Activated CD4-positive, alpha-beta memory T cell treated with anti-CD3 and anti-CD28 coated beads for 36 hours (primary cell): ENCODE data around the gene PSMB2. TPM values are rescaled to one million over a fixed set of nuclear protein-coding genes. Genes with fewer than 3 reads are reported as not detected.

ENCODE experiments used
- CTCF ChIA-PET: fragments of 350-600 bp; sonication (Branson Sonifier 250); formaldehyde crosslinking; loops from one replicate; lab custom pipeline; 2021; ENCODE audit warnings: antibody characterized with exemption, inconsistent platforms; lab: Charles Lee
- POLR2A ChIA-PET: fragments of 350-600 bp; sonication (Branson Sonifier 250); formaldehyde crosslinking; loops from one replicate; lab custom pipeline; 2021; ENCODE audit warnings: antibody characterized with exemption; lab: Charles Lee
- DNase-seq: peaks from one replicate; pipeline ENCODE4 v3.0.0-alpha.2; 2020
- H3K27ac Mint-ChIP-seq: one replicate; pipeline ENCODE4 v1.8.0; 2021; ENCODE audit warnings: mixed read lengths
- H3K27me3 Mint-ChIP-seq: one replicate; pipeline ENCODE4 v1.8.0; 2021; ENCODE audit warnings: mixed read lengths
- H3K36me3 Mint-ChIP-seq: one replicate; pipeline ENCODE4 v1.8.0; 2021; ENCODE audit warnings: mixed read lengths
- H3K4me1 Mint-ChIP-seq: one replicate; pipeline ENCODE4 v1.8.0; 2021; ENCODE audit warnings: low read depth, mixed read lengths
- H3K4me3 Mint-ChIP-seq: one replicate; pipeline ENCODE4 v1.8.0; 2021; ENCODE audit warnings: mild to moderate bottlenecking, mixed read lengths
- H3K9me3 Mint-ChIP-seq: one replicate; pipeline ENCODE4 v1.8.0; 2021; ENCODE audit warnings: mixed read lengths
- intact Hi-C: fragments of 100-400 bp; cut with micrococcal nuclease; formaldehyde crosslinking; loops from one replicate; pipeline ENCODE4 v1.15.1; 2023
- total RNA-seq, 2 experiments: library from RNA; stranded (reverse); gene quantifications; one replicate each; pipeline ENCODE4 v1.2.3, GENCODE V29; 2021

The PSMB2 gene
- total RNA-seq, 2 experiments from 2014 or later, result 88.1 to 91.5 TPM

GRCh38 chr1:35640380-35641232, 720 bp downstream of the PSMB2 start:
- POLR2A ChIA-PET, result no interaction called here

GRCh38 chr1:35637401-35637809, 3.9 kb downstream of the PSMB2 start:
- no peak for DNase-seq
- H3K4me3 Mint-ChIP-seq, result peak overlapping the region; percentile 73
- ChIA-PET CTCF (interaction anchor here (0.8 to 1.7 kb wide), 4 partner anchors 65 to 89 kb away, joined by 3 to 9 read pairs (median 5); partner anchors contain the start of gene TFAP2E), POLR2A (interaction anchor here (1.4 to 2.1 kb wide), 2 partner anchors 78 to 132 kb away, joined by 4 to 6 read pairs; partner anchors contain the start of gene CLSPN)
- peak overlapping the region; percentile 91 for H3K27ac Mint-ChIP-seq
- H3K9me3 Mint-ChIP-seq, result no peaks in the 10 kb centered on the region
- H3K27me3 Mint-ChIP-seq, result no peaks in the 10 kb centered on the region
- H3K36me3 Mint-ChIP-seq, result peaks cover 23% of the 10 kb centered on the region
- H3K4me1 Mint-ChIP-seq, result peaks cover 29% of the 10 kb centered on the region
- intact Hi-C loops, result loop anchor here (5.0 kb wide), 1 partner anchor 135 kb away; no protein-coding TSS in a partner anchor

More at GRCh38 chr1:35640380-35641232, 720 bp downstream of the PSMB2 start:
- CTCF ChIA-PET, result interaction anchor here (1.3 to 1.8 kb wide), 2 partner anchors 75 kb away, joined by 4 to 7 read pairs; no protein-coding TSS in a partner anchor
- peak overlapping the region; percentile 100 for H3K4me3 Mint-ChIP-seq
- peaks cover 10% of the 10 kb centered on the region for H3K36me3 Mint-ChIP-seq
- H3K27me3 Mint-ChIP-seq, result peaks cover 7% of the 10 kb centered on the region
- intact Hi-C loops, result loop anchor here (2.0 to 10.0 kb wide), 3 partner anchors 78 to 186 kb away; partner anchors contain the start of genes C1orf216, KIAA0319L and NCDN
- H3K27ac Mint-ChIP-seq, result peak overlapping the region; percentile 100
- peaks cover 29% of the 10 kb centered on the region for H3K4me1 Mint-ChIP-seq
- no peaks in the 10 kb centered on the region for H3K9me3 Mint-ChIP-seq
- DNase-seq, result peak; percentile 17

- Mint-ChIP-seq H3K27ac (no peak overlapping the region), H3K4me1 (peaks cover 20% of the 10 kb centered on the region), H3K4me3 (no peak overlapping the region), H3K36me3 (peaks cover 47% of the 10 kb centered on the region), H3K27me3 (no peaks in the 10 kb centered on the region), H3K9me3 (no peaks in the 10 kb centered on the region)
- intact Hi-C loops, result no loop called here
- CTCF ChIA-PET, result no interaction called here
- POLR2A ChIA-PET, result no interaction called here
- DNase-seq, result no peak
Observed at GRCh38 chr1:35633547-35633946, 7.8 kb downstream of the PSMB2 start.

- CTCF ChIA-PET, result interaction anchor here (1.2 kb wide), 1 partner anchor 84 kb away, joined by 3 read pairs; no protein-coding TSS in a partner anchor
- H3K4me1 Mint-ChIP-seq, result peaks cover 11% of the 10 kb centered on the region
- no peaks in the 10 kb centered on the region for H3K9me3 Mint-ChIP-seq
- intact Hi-C loops, result no loop called here
- H3K36me3 Mint-ChIP-seq, result peaks cover 53% of the 10 kb centered on the region
- no peak overlapping the region for H3K4me3 Mint-ChIP-seq
- no peaks in the 10 kb centered on the region for H3K27me3 Mint-ChIP-seq
- no peak overlapping the region for H3K27ac Mint-ChIP-seq
- POLR2A ChIA-PET, result no interaction called here
- no peak for DNase-seq
Observed at GRCh38 chr1:35631396-35631795, 9.9 kb downstream of the PSMB2 start.

- no peaks in the 10 kb centered on the region for H3K9me3 Mint-ChIP-seq
- intact Hi-C loops, result no loop called here
- CTCF ChIA-PET, result interaction anchor here (1.2 kb wide), 1 partner anchor 60 kb away, joined by 5 read pairs; no protein-coding TSS in a partner anchor
- H3K27me3 Mint-ChIP-seq, result no peaks in the 10 kb centered on the region
- H3K27ac Mint-ChIP-seq, result no peak overlapping the region
- peaks cover 49% of the 10 kb centered on the region for H3K36me3 Mint-ChIP-seq
- POLR2A ChIA-PET, result interaction anchor here (0.5 kb wide), 1 partner anchor 114 kb away, joined by 5 read pairs; no protein-coding TSS in a partner anchor
- no peak overlapping the region for H3K4me3 Mint-ChIP-seq
- H3K4me1 Mint-ChIP-seq, result peaks cover 13% of the 10 kb centered on the region
- DNase-seq, result no peak
Observed at GRCh38 chr1:35629051-35629450, 12.3 kb downstream of the PSMB2 start.

- Mint-ChIP-seq H3K4me1 (peaks cover 10% of the 10 kb centered on the region), H3K27me3 (no peaks in the 10 kb centered on the region), H3K27ac (no peak overlapping the region), H3K9me3 (no peaks in the 10 kb centered on the region), H3K4me3 (no peak overlapping the region), H3K36me3 (peaks cover 24% of the 10 kb centered on the region)
- no peak for DNase-seq
- intact Hi-C loops, result no loop called here
- ChIA-PET POLR2A (no interaction called here), CTCF (interaction anchor here (1.0 kb wide), 1 partner anchor 173 kb away, joined by 3 read pairs; no protein-coding TSS in a partner anchor)
Observed at GRCh38 chr1:35623832-35624231, 17.5 kb downstream of the PSMB2 start.

- intact Hi-C loops, result no loop called here
- no peak for DNase-seq
- CTCF ChIA-PET, result no interaction called here
- Mint-ChIP-seq H3K27ac (no peak overlapping the region), H3K9me3 (no peaks in the 10 kb centered on the region), H3K27me3 (no peaks in the 10 kb centered on the region), H3K4me1 (peaks cover 7% of the 10 kb centered on the region), H3K4me3 (no peak overlapping the region), H3K36me3 (peaks cover 17% of the 10 kb centered on the region)
- POLR2A ChIA-PET, result no interaction called here
Observed at GRCh38 chr1:35622510-35623178, 18.7 kb downstream of the PSMB2 start.

GRCh38 chr1:35619237-35620121, 21.8 kb downstream of the PSMB2 start:
- intact Hi-C loops, result no loop called here
- H3K36me3 Mint-ChIP-seq, result peaks cover 15% of the 10 kb centered on the region
- no peaks in the 10 kb centered on the region for H3K9me3 Mint-ChIP-seq
- H3K4me3 Mint-ChIP-seq, result no peak overlapping the region
- POLR2A ChIA-PET, result no interaction called here
- CTCF ChIA-PET, result interaction anchor here (0.6 to 1.4 kb wide), 6 partner anchors 38 to 179 kb away, joined by 3 to 8 read pairs (median 3); no protein-coding TSS in a partner anchor
- H3K27ac Mint-ChIP-seq, result no peak overlapping the region
- no peak for DNase-seq
- H3K27me3 Mint-ChIP-seq, result no peaks in the 10 kb centered on the region
- H3K4me1 Mint-ChIP-seq, result peaks cover 8% of the 10 kb centered on the region

- intact Hi-C loops, result no loop called here
- H3K4me3 Mint-ChIP-seq, result no peak overlapping the region
- no peaks in the 10 kb centered on the region for H3K27me3 Mint-ChIP-seq
- H3K4me1 Mint-ChIP-seq, result peaks cover 5% of the 10 kb centered on the region
- peaks cover 12% of the 10 kb centered on the region for H3K36me3 Mint-ChIP-seq
- ChIA-PET CTCF (no interaction called here), POLR2A (no interaction called here)
- no peak for DNase-seq
- no peaks in the 10 kb centered on the region for H3K9me3 Mint-ChIP-seq
- no peak overlapping the region for H3K27ac Mint-ChIP-seq
Observed at GRCh38 chr1:35615440-35615839, 25.9 kb downstream of the PSMB2 start.

- intact Hi-C loops, result no loop called here
- DNase-seq, result no peak
- ChIA-PET POLR2A (no interaction called here), CTCF (interaction anchor here (0.7 to 1.1 kb wide), 4 partner anchors 9 to 104 kb away, joined by 3 to 4 read pairs (median 4); no protein-coding TSS in a partner anchor)
- Mint-ChIP-seq H3K4me1 (peaks cover 5% of the 10 kb centered on the region), H3K36me3 (peaks cover 25% of the 10 kb centered on the region), H3K4me3 (no peak overlapping the region), H3K9me3 (no peaks in the 10 kb centered on the region), H3K27ac (no peak overlapping the region), H3K27me3 (no peaks in the 10 kb centered on the region)
Observed at GRCh38 chr1:35611655-35612054, 29.7 kb downstream of the PSMB2 start.

- Mint-ChIP-seq H3K36me3 (peaks cover 44% of the 10 kb centered on the region), H3K9me3 (no peaks in the 10 kb centered on the region), H3K4me1 (peaks cover 2% of the 10 kb centered on the region), H3K4me3 (no peak overlapping the region), H3K27ac (no peak overlapping the region), H3K27me3 (no peaks in the 10 kb centered on the region)
- intact Hi-C loops, result no loop called here
- CTCF ChIA-PET, result interaction anchor here (1.0 to 1.2 kb wide), 2 partner anchors 109 to 121 kb away, joined by 3 to 5 read pairs; no protein-coding TSS in a partner anchor
- DNase-seq, result no peak
- POLR2A ChIA-PET, result no interaction called here
Observed at GRCh38 chr1:35605867-35606182, 35.5 kb downstream of the PSMB2 start.
